Activated B cell treated with CpG ODN at 0.5 μM for 24 hours (primary cell): ENCODE measurements around the gene CNN2. TPM values are rescaled to one million over a fixed set of nuclear protein-coding genes. Genes with fewer than 3 reads are reported as not detected.
A peak's percentile ranks its signal among the peaks of the same experiment; 100 is the strongest.

ENCODE experiments used
- ATAC-seq: fragments of 200-7000 bp; cut with Tn5 transposase; one replicate; pipeline ENCODE4 v1.10.0; 2021; ENCODE audit warnings: low read depth, mild to moderate bottlenecking, moderate library complexity
- CTCF ChIA-PET: fragments of 350-600 bp; sonication (Branson Sonifier 250); formaldehyde crosslinking; loops from one replicate; lab custom pipeline; 2021; ENCODE audit warnings: antibody characterized with exemption; lab: Charles Lee
- POLR2A ChIA-PET: fragments of 350-600 bp; sonication (Branson Sonifier 250); formaldehyde crosslinking; loops from one replicate; lab custom pipeline; 2021; ENCODE audit warnings: antibody characterized with exemption; lab: Charles Lee
- DNase-seq: peaks from one replicate; pipeline ENCODE4 v3.0.0; 2022
- H3K27ac Mint-ChIP-seq: one replicate; pipeline ENCODE4 v1.8.0; 2020; ENCODE audit warnings: mixed read lengths
- H3K27me3 Mint-ChIP-seq: one replicate; pipeline ENCODE4 v1.8.0; 2021; ENCODE audit warnings: mixed read lengths
- H3K36me3 Mint-ChIP-seq: one replicate; pipeline ENCODE4 v1.8.0; 2021; ENCODE audit warnings: low read depth, mixed read lengths
- H3K4me1 Mint-ChIP-seq: one replicate; pipeline ENCODE4 v1.8.0; 2021; ENCODE audit warnings: mixed read lengths
- H3K4me3 Mint-ChIP-seq: one replicate; pipeline ENCODE4 v1.8.0; 2020; ENCODE audit warnings: mild to moderate bottlenecking, mixed read lengths
- H3K9me3 Mint-ChIP-seq: one replicate; pipeline ENCODE4 v1.8.0; 2020; ENCODE audit warnings: mixed read lengths
- CTCF ChIP-seq: fragments of 200-600 bp; IDR thresholded peaks from one replicate; pipeline ENCODE4 v1.8.0; 2022; ENCODE audit warnings: antibody characterized with exemption, mild to moderate bottlenecking
- intact Hi-C: fragments of 100-400 bp; cut with micrococcal nuclease; formaldehyde crosslinking; loops from one replicate; pipeline ENCODE4 v1.15.1; 2024
- total RNA-seq: library from RNA; stranded (reverse); gene quantifications from 2 replicates; pipeline ENCODE4 v1.2.3, GENCODE V29; 2022

Gene CNN2
- total RNA-seq, 1 donor from 2014 or later: 352 TPM

GRCh38 chr19:1069009-1069779 is 42.8 kb downstream of the CNN2 start:
- Mint-ChIP-seq H3K9me3 (no peaks in the 10 kb centered on the region), H3K4me1 (peaks cover 64% of the 10 kb centered on the region), H3K27ac (peak overlapping the region; percentile 92), H3K36me3 (peaks cover 42% of the 10 kb centered on the region), H3K4me3 (peak overlapping the region; percentile 93), H3K27me3 (no peaks in the 10 kb centered on the region)
- ATAC-seq: peak; percentile 43
- no peak for TF ChIP-seq CTCF
- intact Hi-C loops: loop anchor here (1.0 to 5.0 kb wide), 4 partner anchors 14 to 123 kb away; partner anchors contain the start of genes GPX4, RNU6-2 and TMEM259
- ChIA-PET POLR2A (interaction anchor here (0.6 to 13.1 kb wide), 11 partner anchors 8 to 123 kb away, joined by 3 to 184 read pairs (median 8); partner anchors contain the start of genes ABCA7, CNN2 and GPX4), CTCF (no interaction called here)
- peak; percentile 63 for DNase-seq

GRCh38 chr19:1070576-1070930 is 44.1 kb downstream of the CNN2 start:
- peaks cover 44% of the 10 kb centered on the region for H3K36me3 Mint-ChIP-seq
- no peak for TF ChIP-seq CTCF
- no peaks in the 10 kb centered on the region for H3K27me3 Mint-ChIP-seq
- intact Hi-C loops: no loop called here
- DNase-seq (no peak), ATAC-seq (no peak)
- H3K4me1 Mint-ChIP-seq: peaks cover 58% of the 10 kb centered on the region
- POLR2A ChIA-PET: interaction anchor here (0.7 to 13.1 kb wide), 5 partner anchors 16 to 174 kb away, joined by 3 to 184 read pairs (median 8); partner anchors contain the start of genes ABCA7 and GPX4
- CTCF ChIA-PET: no interaction called here
- no peaks in the 10 kb centered on the region for H3K9me3 Mint-ChIP-seq
- H3K4me3 Mint-ChIP-seq: no peak overlapping the region
- no peak overlapping the region for H3K27ac Mint-ChIP-seq

GRCh38 chr19:1070931-1071791 is 44.8 kb downstream of the CNN2 start:
- no peak for DNase-seq
- ChIA-PET CTCF (no interaction called here), POLR2A (interaction anchor here (0.7 to 13.1 kb wide), 5 partner anchors 15 to 173 kb away, joined by 3 to 184 read pairs (median 8); partner anchors contain the start of genes ABCA7 and GPX4)
- H3K4me1 Mint-ChIP-seq: peaks cover 58% of the 10 kb centered on the region
- no peaks in the 10 kb centered on the region for H3K27me3 Mint-ChIP-seq
- TF ChIP-seq CTCF: no peak
- peak overlapping the region; percentile 54 for H3K27ac Mint-ChIP-seq
- no peaks in the 10 kb centered on the region for H3K9me3 Mint-ChIP-seq
- no peak overlapping the region for H3K4me3 Mint-ChIP-seq
- H3K36me3 Mint-ChIP-seq: peaks cover 50% of the 10 kb centered on the region
- ATAC-seq: no peak
- intact Hi-C loops: no loop called here

GRCh38 chr19:1072371-1073015 is 46.1 kb downstream of the CNN2 start:
- CTCF ChIA-PET: no interaction called here
- H3K4me1 Mint-ChIP-seq: peaks cover 65% of the 10 kb centered on the region
- peaks cover 56% of the 10 kb centered on the region for H3K36me3 Mint-ChIP-seq
- DNase-seq: no peak
- H3K4me3 Mint-ChIP-seq: no peak overlapping the region
- H3K27ac Mint-ChIP-seq: peak overlapping the region; percentile 61
- no peak for TF ChIP-seq CTCF
- POLR2A ChIA-PET: interaction anchor here (0.5 to 13.1 kb wide), 5 partner anchors 14 to 52 kb away, joined by 3 to 184 read pairs (median 5); partner anchors contain the start of gene GPX4
- ATAC-seq: no peak
- no peaks in the 10 kb centered on the region for H3K27me3 Mint-ChIP-seq
- intact Hi-C loops: no loop called here
- H3K9me3 Mint-ChIP-seq: no peaks in the 10 kb centered on the region
